ENCODE results near the gene SRGAP1.

GRCh38 chr12:63811334-63811733, 33.2 kb upstream of the SRGAP1 start:
- TF ChIP-seq CTCF (IDR thresholded peaks at IDR 0.05; ENCODE audit: low read length) (no peak), EZH2 (IDR thresholded peaks at IDR 0.05; ENCODE audit: borderline replicate concordance, low read length) (no peak)

All from OCI-LY1 (cell line).